Vagina (tissue), 2 donors: ENCODE measurements around the gene TUBD1. TPM values are rescaled to one million over a fixed set of nuclear protein-coding genes. Genes with fewer than 3 reads are reported as not detected.

Experiments used
- DNase-seq, 2 donors: peaks; one replicate each; pipeline ENCODE4 v3.0.0-alpha.2; 2017; ENCODE audit errors: extremely low spot score in 2 of 2
- H3K27ac ChIP-seq: fragments of 200-600 bp; sonication (generic); one replicate; pipeline ENCODE4 v1.5.1; 2019
- H3K27me3 ChIP-seq: fragments of 200-600 bp; sonication (generic); one replicate; pipeline ENCODE4 v1.5.1; 2019
- H3K36me3 ChIP-seq, 2 donors: fragments of 200-600 bp; sonication (generic); one replicate each; pipeline ENCODE4 v1.5.1; 2017 to 2019
- H3K4me1 ChIP-seq: fragments of 200-600 bp; sonication (generic); one replicate; pipeline ENCODE4 v1.5.1; 2019
- H3K4me3 ChIP-seq, 2 donors: fragments of 200-600 bp; sonication (generic); 1 replicate in 1 of 2; 2 replicates in 1 of 2; pipeline ENCODE4 v1.5.1; 2016 to 2019
- H3K9me3 ChIP-seq: fragments of 200-600 bp; sonication (generic); one replicate; pipeline ENCODE4 v1.5.1; 2019
- POLR2A ChIP-seq, 2 donors: fragments of 450-650 bp; IDR thresholded peaks; one replicate each; pipeline ENCODE4 v1.6.1; 2017; ENCODE audit warnings: antibody characterized with exemption in 2 of 2, mild to moderate bottlenecking in 2 of 2, moderate library complexity in 2 of 2
- POLR2AphosphoS5 ChIP-seq, 2 donors: sonication (generic); formaldehyde crosslinking; IDR thresholded peaks; one replicate each; pipeline ENCODE4 v1.9.0; 2017; ENCODE audit warnings: antibody characterized with exemption in 2 of 2, mild to moderate bottlenecking in 2 of 2, low read depth in 1 of 2; ENCODE audit not compliant: insufficient read depth in 1 of 2
- intact Hi-C: fragments of 100-400 bp; cut with DNase I; formaldehyde crosslinking; loops from one replicate; pipeline ENCODE4 v1.15.1; 2023
- microRNA counts, 2 donors: library from miRNA; unstranded; fragments of <30 nt; microRNA quantifications; one replicate each; lab custom pipeline; 2016 to 2017
- microRNA-seq: library from miRNA; unstranded; fragments of <30 nt; microRNA quantifications from one replicate; pipeline ENCODE4, GENCODE V29; 2017; ENCODE audit warnings: borderline number of aligned reads, borderline replicate concordance
- small RNA-seq: library from RNA; depleted of rRNA; stranded (forward); fragments of <200 nt; gene quantifications from one replicate; pipeline ENCODE3, GENCODE V24; 2016
- total RNA-seq: library from RNA; depleted of rRNA; stranded (reverse); fragments of >200 nt; gene quantifications from one replicate; pipeline ENCODE4 v1.2.3, GENCODE V29; 2016
- TF ChIP-seq, protein P1 (sequence below), 3 experiments: fragments of 450-650 bp in 2 of 3; fragments of 200-600 bp in 1 of 3; sonication (generic) in 1 of 3; IDR thresholded peaks; one replicate each; pipeline ENCODE4 v1.5.1; 2017 to 2019; ENCODE audit warnings: antibody characterized with exemption in 3 of 3, mild to moderate bottlenecking in 2 of 3, moderate library complexity in 2 of 3

Gene TUBD1
- total RNA-seq, 1 donor from 2014 or later: 16.2 TPM

DNA sequence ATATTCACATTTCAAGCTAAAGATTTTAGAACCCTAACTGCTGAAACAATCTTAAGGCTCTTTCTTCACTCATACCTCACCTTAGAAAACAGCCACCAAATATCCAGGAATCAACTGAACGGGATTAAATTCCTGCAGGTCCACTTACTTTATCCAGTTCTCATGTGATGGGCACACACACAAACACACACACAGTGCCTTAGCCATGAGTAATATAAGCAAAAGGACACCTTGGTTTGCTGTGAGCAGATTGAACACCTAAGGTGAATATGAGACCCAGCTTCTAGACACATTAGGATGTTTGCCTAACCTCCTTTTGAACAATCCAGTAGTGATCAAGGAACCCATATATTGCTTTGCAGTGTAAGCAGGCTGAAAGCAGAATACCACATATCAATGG lies 81.5 kb downstream of the TUBD1 start:
- Histone ChIP-seq H3K27ac (no peak overlapping the region), H3K9me3 (no peaks in the 10 kb centered on the region), H3K27me3 (no peaks in the 10 kb centered on the region), H3K4me3 (no peak overlapping the region), H3K4me1 (no peaks in the 10 kb centered on the region), H3K36me3 (peaks cover 0 to 7% of the 10 kb centered on the region in 2 donors)
- intact Hi-C loops: no loop called here
- DNase-seq: no peak
- TF ChIP-seq POLR2AphosphoS5 (IDR thresholded peaks at IDR 0.05; ENCODE audit: insufficient read depth in 1 of 2, low read depth in 1 of 2) (no peak), POLR2A (IDR thresholded peaks at IDR 0.05) (no peak)
- TF ChIP-seq, protein P1, sequence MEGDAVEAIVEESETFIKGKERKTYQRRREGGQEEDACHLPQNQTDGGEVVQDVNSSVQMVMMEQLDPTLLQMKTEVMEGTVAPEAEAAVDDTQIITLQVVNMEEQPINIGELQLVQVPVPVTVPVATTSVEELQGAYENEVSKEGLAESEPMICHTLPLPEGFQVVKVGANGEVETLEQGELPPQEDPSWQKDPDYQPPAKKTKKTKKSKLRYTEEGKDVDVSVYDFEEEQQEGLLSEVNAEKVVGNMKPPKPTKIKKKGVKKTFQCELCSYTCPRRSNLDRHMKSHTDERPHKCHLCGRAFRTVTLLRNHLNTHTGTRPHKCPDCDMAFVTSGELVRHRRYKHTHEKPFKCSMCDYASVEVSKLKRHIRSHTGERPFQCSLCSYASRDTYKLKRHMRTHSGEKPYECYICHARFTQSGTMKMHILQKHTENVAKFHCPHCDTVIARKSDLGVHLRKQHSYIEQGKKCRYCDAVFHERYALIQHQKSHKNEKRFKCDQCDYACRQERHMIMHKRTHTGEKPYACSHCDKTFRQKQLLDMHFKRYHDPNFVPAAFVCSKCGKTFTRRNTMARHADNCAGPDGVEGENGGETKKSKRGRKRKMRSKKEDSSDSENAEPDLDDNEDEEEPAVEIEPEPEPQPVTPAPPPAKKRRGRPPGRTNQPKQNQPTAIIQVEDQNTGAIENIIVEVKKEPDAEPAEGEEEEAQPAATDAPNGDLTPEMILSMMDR (IDR thresholded peaks at IDR 0.05): no peak

DNA sequence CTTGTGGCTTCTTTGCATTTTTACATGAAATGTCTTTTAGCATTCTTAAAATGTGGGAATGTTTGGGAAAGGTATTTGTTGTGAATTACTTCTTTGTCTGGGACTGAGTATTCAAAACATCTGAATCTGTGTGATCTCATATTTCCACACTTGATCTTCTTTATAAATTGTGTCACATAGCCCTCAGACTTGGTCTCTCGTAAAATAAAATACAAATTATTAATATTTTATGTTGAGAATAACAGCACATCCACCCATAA lies 81.9 kb downstream of the TUBD1 start:
- TF ChIP-seq, protein P1 (IDR thresholded peaks at IDR 0.05): no peak
- TF ChIP-seq POLR2AphosphoS5 (IDR thresholded peaks at IDR 0.05; ENCODE audit: insufficient read depth in 1 of 2, low read depth in 1 of 2): no peak
- intact Hi-C loops: no loop called here

More for the DNA sequence above, 81.9 kb downstream of the TUBD1 start:
- Histone ChIP-seq H3K4me1 (no peaks in the 10 kb centered on the region), H3K9me3 (no peaks in the 10 kb centered on the region), H3K27ac (no peak overlapping the region), H3K36me3 (peaks cover 0 to 7% of the 10 kb centered on the region in 2 donors), H3K4me3 (no peak overlapping the region), H3K27me3 (no peaks in the 10 kb centered on the region)
- no peak for DNase-seq

MicroRNA genes within 50 kb of the gene (microRNA counts, 767-probe panel; counts per million panel counts)
- 6,809 to 7,143 counts per million in 2 donors for microRNA hsa-miR-21-5p (lab: Ali Mortazavi, UCI)

Small RNA genes within 50 kb of the gene (microRNA-seq; reads per million reads assigned to microRNA genes)
- 23,655 reads per million, percentile 96 among the genes with 10 or more reads in this experiment for gene MIR21

Small RNA genes within 50 kb of the gene (small RNA-seq; reads per million reads assigned to genes)
- gene RNU6-450P (not detected), gene RPS29P21 (not detected)

Other genes with a start within 250 kb of the TUBD1 start
- 43.0 TPM for gene PTRH2, start 185.5 kb downstream of the TUBD1 start, total RNA-seq
- gene VMP1, start 185.3 kb downstream of the TUBD1 start, total RNA-seq: 380 TPM
- 96.7 TPM for gene RPS6KB1, start 178 bp upstream of the TUBD1 start, total RNA-seq
- gene RNFT1, start 71.8 kb upstream of the TUBD1 start, total RNA-seq: 13.0 TPM
- 27.3 TPM for gene HEATR6, start 186.0 kb upstream of the TUBD1 start, total RNA-seq